HCT116 (cell line): ENCODE results near the gene NOBOX. TPM values are rescaled to one million over a fixed set of nuclear protein-coding genes. Genes with fewer than 3 reads are reported as not detected.

Source experiments
- ATAC-seq: fragments of 200-7000 bp; cut with Tn5 transposase; 2 replicates; pipeline ENCODE4 v1.9.1; 2020; ENCODE audit warnings: mild to moderate bottlenecking, moderate library complexity
- BruUV-seq: library from RNA; stranded (reverse); fragments of 400-500 nt; replicated peaks from 2 replicates; lab custom pipeline; 2021; lab: Mats Ljungman, UMichigan
- CTCF ChIA-PET: fragments of 300-600 bp; sonication (Branson Sonifier 250); formaldehyde crosslinking; loops from one replicate; lab custom pipeline; 2021; ENCODE audit warnings: antibody characterized with exemption; lab: Charles Lee
- POLR2A ChIA-PET: fragments of 300-600, 350-600 bp; sonication (Branson Sonifier 250); formaldehyde crosslinking; loops from one replicate; lab custom pipeline; 2021; ENCODE audit warnings: antibody characterized with exemption; lab: Charles Lee
- RAD21 ChIA-PET, 2 experiments: fragments of 300-600 bp; sonication (Branson Sonifier 250); formaldehyde crosslinking; loops; one replicate each; lab custom pipeline; 2023; ENCODE audit warnings: low total read pairs in 2 of 2; ENCODE audit not compliant: uncharacterized antibody in 2 of 2, unreplicated experiment in 2 of 2, low non-redundant PET in 1 of 2; lab: Charles Lee
- DNase-seq: peaks from one replicate; pipeline ENCODE4 v3.0.0-alpha.2; 2010; ENCODE audit warnings: low read depth, low spot score
- H2AFZ ChIP-seq: fragments of 200-600 bp; shearing (Covaris generic), sonication (generic); 2 replicates; pipeline ENCODE4 v1.6.1; 2017; ENCODE audit warnings: low read depth, mixed run types, mixed read lengths, antibody characterized with exemption, low read length; ENCODE audit not compliant: poor library complexity, severe bottlenecking
- H3K27ac ChIP-seq: 2 replicates; pipeline ENCODE4 v1.5.1; 2012; ENCODE audit warnings: low read depth, low read length
- H3K27me3 ChIP-seq: fragments of 200-600 bp; sonication (generic); 2 replicates; pipeline ENCODE4 v1.6.1; 2016; ENCODE audit warnings: mixed run types, low read length, mixed read lengths; ENCODE audit not compliant: insufficient read depth
- H3K36me3 ChIP-seq, 2 experiments: fragments of 200-500 bp in 1 of 2; fragments of 200-600 bp in 1 of 2; sonication (Bioruptor generic) in 1 of 2; sonication (generic) in 1 of 2; 2 replicates each; pipeline versions ENCODE4 v1.5.1 to v1.6.1; 2014 to 2016; ENCODE audit warnings: low read length in 2 of 2, inconsistent platforms in 1 of 2, mixed read lengths in 1 of 2, mixed run types in 1 of 2; ENCODE audit not compliant: insufficient read depth in 2 of 2, control insufficient read depth in 1 of 2
- H3K4me1 ChIP-seq, 2 experiments: fragments of 200-600 bp in 1 of 2; sonication (generic) in 1 of 2; 2 replicates each; pipeline versions ENCODE4 v1.5.1 to v1.6.1; 2012 to 2017; ENCODE audit warnings: low read length in 2 of 2, inconsistent platforms in 1 of 2, mild to moderate bottlenecking in 1 of 2, mixed read lengths in 1 of 2, mixed run types in 1 of 2, moderate library complexity in 1 of 2; ENCODE audit not compliant: insufficient read depth in 2 of 2, control insufficient read depth in 1 of 2
- H3K4me2 ChIP-seq: fragments of 200-600 bp; sonication (generic); 2 replicates; pipeline ENCODE4 v1.6.1; 2017; ENCODE audit warnings: mixed run types, low read length, mixed read lengths
- H3K4me3 ChIP-seq, 2 experiments: fragments of 200-600 bp in 1 of 2; sonication (generic) in 1 of 2; replicated peaks in 1 of 2; 2 replicates each; pipeline ENCODE4 v1.5.1; 2011 to 2016; ENCODE audit warnings: low read length in 2 of 2, control low read depth in 1 of 2, low read depth in 1 of 2, mild to moderate bottlenecking in 1 of 2, mixed read lengths in 1 of 2, mixed run types in 1 of 2
- H3K79me2 ChIP-seq: fragments of 200-600 bp; sonication (generic); 2 replicates; pipeline ENCODE4 v1.6.1; 2017; ENCODE audit warnings: mild to moderate bottlenecking, mixed run types, low read length, moderate library complexity, mixed read lengths; ENCODE audit not compliant: insufficient read depth
- H3K9ac ChIP-seq: fragments of 200-600 bp; sonication (generic); 2 replicates; pipeline ENCODE4 v1.6.1; 2016; ENCODE audit warnings: low read length, mixed read lengths
- H3K9me2 ChIP-seq: fragments of 200-600 bp; sonication (generic), shearing (Covaris generic); 2 replicates; pipeline ENCODE4 v1.6.1; 2017; ENCODE audit warnings: mixed run types, mild to moderate bottlenecking, moderate library complexity; ENCODE audit not compliant: insufficient read depth
- H3K9me3 ChIP-seq, 2 experiments: fragments of 200-500 bp in 1 of 2; fragments of 200-600 bp in 1 of 2; sonication (Bioruptor generic) in 1 of 2; sonication (generic) in 1 of 2; 2 replicates each; pipeline ENCODE4 v1.6.1; 2014 to 2017; ENCODE audit warnings: low read length in 2 of 2, mixed read lengths in 2 of 2, inconsistent platforms in 1 of 2, low read depth in 1 of 2, mild to moderate bottlenecking in 1 of 2, mixed run types in 1 of 2, moderate library complexity in 1 of 2; ENCODE audit not compliant: control insufficient read depth in 1 of 2, insufficient read depth in 1 of 2
- H4K20me1 ChIP-seq: fragments of 200-600 bp; sonication (generic), shearing (Covaris generic); 2 replicates; pipeline ENCODE4 v1.6.1; 2017; ENCODE audit warnings: mixed run types, mild to moderate bottlenecking, moderate library complexity; ENCODE audit not compliant: insufficient read depth
- CBX3 ChIP-seq: IDR thresholded peaks from 2 replicates; pipeline ENCODE4 v1.6.1; 2012; ENCODE audit warnings: low read depth
- CEBPB ChIP-seq: IDR thresholded peaks from 2 replicates; pipeline ENCODE4 v1.6.1; 2012; ENCODE audit warnings: low read depth
- EGR1 ChIP-seq: IDR thresholded peaks from 2 replicates; pipeline ENCODE4 v1.6.1; 2012; ENCODE audit warnings: low read depth
- ELF1 ChIP-seq: IDR thresholded peaks from 2 replicates; pipeline ENCODE4 v1.6.1; 2012; ENCODE audit warnings: low read depth, borderline replicate concordance
- EZH2 ChIP-seq: fragments of 200-600 bp; sonication (generic); IDR thresholded peaks from 2 replicates; pipeline ENCODE4 v1.6.1; 2017; ENCODE audit warnings: antibody characterized with exemption, mixed run types
- EZH2phosphoT487 ChIP-seq: fragments of 200-600 bp; IDR thresholded peaks from 2 replicates; pipeline ENCODE4 v1.6.1; 2018; ENCODE audit warnings: antibody characterized with exemption, borderline replicate concordance
- FOSL1 ChIP-seq: IDR thresholded peaks from 2 replicates; pipeline ENCODE4 v1.6.1; 2012; ENCODE audit warnings: low read depth
- JUND ChIP-seq: IDR thresholded peaks from 2 replicates; pipeline ENCODE4 v1.6.1; 2012
- POLR2A ChIP-seq: IDR thresholded peaks from 2 replicates; pipeline ENCODE4 v1.7.0; 2011; ENCODE audit warnings: borderline replicate concordance; ENCODE audit not compliant: insufficient read depth, insufficient read length; ENCODE audit errors: extremely low read depth
- POLR2AphosphoS5 ChIP-seq: IDR thresholded peaks from 2 replicates; pipeline ENCODE4 v1.6.1; 2011; ENCODE audit warnings: mild to moderate bottlenecking, low read depth, low read length, moderate library complexity
- RAD21 ChIP-seq: IDR thresholded peaks from 2 replicates; pipeline ENCODE4 v1.6.1; 2012; ENCODE audit warnings: low read depth, mild to moderate bottlenecking
- SIN3A ChIP-seq: IDR thresholded peaks from 2 replicates; pipeline ENCODE4 v1.6.1; 2012; ENCODE audit warnings: low read depth
- SP1 ChIP-seq: IDR thresholded peaks from 2 replicates; pipeline ENCODE4 v1.6.1; 2012; ENCODE audit warnings: low read depth
- SRF ChIP-seq: IDR thresholded peaks from 2 replicates; pipeline ENCODE4 v1.6.1; 2012; ENCODE audit warnings: low read depth
- TCF7L2 ChIP-seq: IDR thresholded peaks from 2 replicates; pipeline ENCODE4 v1.7.0; 2011; ENCODE audit warnings: borderline replicate concordance, inconsistent platforms; ENCODE audit not compliant: insufficient read depth, insufficient read length; ENCODE audit errors: extremely low read depth
- YY1 ChIP-seq: IDR thresholded peaks from 2 replicates; pipeline ENCODE4 v1.6.1; 2011; ENCODE audit warnings: low read length, low read depth, moderate library complexity, mild to moderate bottlenecking; ENCODE audit not compliant: insufficient replicate concordance; ENCODE audit errors: extremely low read depth
- ZFX ChIP-seq: fragments of 450-650 bp; IDR thresholded peaks from 2 replicates; pipeline ENCODE4 v1.6.1; 2017
- ZNF274 ChIP-seq: fragments of 200-500 bp; sonication (Bioruptor generic); IDR thresholded peaks from 2 replicates; pipeline ENCODE4 v1.6.1; 2014; ENCODE audit warnings: mild to moderate bottlenecking, low read depth, low read length, inconsistent platforms
- intact Hi-C: fragments of 100-400 bp; cut with micrococcal nuclease; formaldehyde crosslinking; loops from 2 replicates; pipeline ENCODE4 v1.10.0; 2022
- total RNA-seq: library from RNA; stranded (reverse); gene quantifications from one replicate; pipeline ENCODE4 v1.2.1, GENCODE V29; 2021; ENCODE audit not compliant: unreplicated experiment
- TF ChIP-seq, protein P1 (sequence below): IDR thresholded peaks from 2 replicates; pipeline ENCODE4 v1.6.1; 2012; ENCODE audit warnings: low read depth
- TF ChIP-seq, protein P2 (sequence below): IDR thresholded peaks from 2 replicates; pipeline ENCODE4 v1.6.1; 2012
- TF ChIP-seq, protein P3 (sequence below): IDR thresholded peaks from 2 replicates; pipeline ENCODE4 v1.6.1; 2012
- TF ChIP-seq, protein P4 (sequence below), 3 experiments: fragments of 200-600 bp in 1 of 3; sonication (generic) in 1 of 3; IDR thresholded peaks in 2 of 3; conservative IDR thresholded peaks in 1 of 3; 2 replicates each; pipeline ENCODE4 v1.5.1; 2012 to 2017; ENCODE audit warnings: low read depth in 2 of 3, low read length in 2 of 3, antibody characterized with exemption in 1 of 3, borderline replicate concordance in 1 of 3, control low read depth in 1 of 3, mild to moderate bottlenecking in 1 of 3, mixed read lengths in 1 of 3, mixed run types in 1 of 3, moderate library complexity in 1 of 3; ENCODE audit not compliant: insufficient read depth in 1 of 3

The NOBOX gene
- total RNA-seq, 1 experiment from 2014 or later: not detected

DNA sequence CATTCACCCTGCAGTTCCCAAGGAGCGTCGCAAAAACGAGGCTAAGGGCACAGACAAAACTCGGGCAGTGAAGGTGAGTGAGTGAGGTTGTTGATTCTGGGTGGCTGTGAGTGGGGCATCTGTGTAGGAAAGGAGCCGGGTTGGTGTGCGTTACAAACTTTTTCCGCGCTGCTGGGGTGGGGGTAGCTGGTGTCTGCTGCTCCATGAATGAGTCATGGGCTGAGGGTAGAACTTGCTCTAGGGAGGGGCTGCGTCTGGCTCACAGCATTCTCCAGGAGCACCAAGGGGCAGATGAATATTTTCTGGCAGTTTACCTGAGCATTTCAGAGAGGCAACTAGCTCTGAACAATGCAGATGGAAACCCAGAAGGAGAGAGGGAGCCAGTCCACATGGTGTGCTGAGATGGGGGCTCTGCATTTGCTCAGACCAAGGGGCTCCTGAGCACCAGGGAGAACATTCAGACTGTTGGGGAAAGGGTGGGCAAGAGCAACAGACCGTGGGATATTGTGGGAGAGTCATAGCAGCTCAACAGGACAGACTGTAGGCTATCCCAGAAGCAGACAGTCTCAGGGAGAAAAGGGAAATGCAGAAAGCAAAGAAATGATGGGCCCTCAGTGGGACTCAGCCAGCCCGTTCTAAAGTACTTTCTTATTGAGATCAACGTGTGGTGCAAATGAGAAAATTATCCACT is 18.8 kb downstream of the NOBOX start:
- intact Hi-C loops: no loop called here
- RAD21 ChIA-PET: no interaction called here
- Histone ChIP-seq H3K36me3 (0 out of 4 replicates have a peak, but pooled peaks cover 0 to 5% of the 10 kb centered on the region in 2 experiments), H3K4me3 (peak overlapping the region; percentile 19 to 50), H3K4me1 (peaks cover 21 to 34% of the 10 kb centered on the region in 2 experiments), H3K79me2 (no peaks in the 10 kb centered on the region), H3K9ac (peak overlapping the region; percentile 55), H2AFZ (peak overlapping the region; percentile 75), H3K9me3 (no peaks in the 10 kb centered on the region), H3K4me2 (peak overlapping the region; percentile 83), H3K27me3 (no peaks in the 10 kb centered on the region), H3K27ac (peak overlapping the region; percentile 78), H3K9me2 (no peaks in the 10 kb centered on the region), H4K20me1 (no peaks in the 10 kb centered on the region)
- CTCF ChIA-PET: interaction anchor here (1.0 kb wide), 1 partner anchor 9 kb away, joined by 3 read pairs; no protein-coding TSS in a partner anchor
- DNase-seq (peak; percentile 48), ATAC-seq (peak; percentile 82)
- no TSS peak for BruUV-seq
- POLR2A ChIA-PET: no interaction called here
- no peak for TF ChIP-seq POLR2AphosphoS5
- TF ChIP-seq, protein P1, sequence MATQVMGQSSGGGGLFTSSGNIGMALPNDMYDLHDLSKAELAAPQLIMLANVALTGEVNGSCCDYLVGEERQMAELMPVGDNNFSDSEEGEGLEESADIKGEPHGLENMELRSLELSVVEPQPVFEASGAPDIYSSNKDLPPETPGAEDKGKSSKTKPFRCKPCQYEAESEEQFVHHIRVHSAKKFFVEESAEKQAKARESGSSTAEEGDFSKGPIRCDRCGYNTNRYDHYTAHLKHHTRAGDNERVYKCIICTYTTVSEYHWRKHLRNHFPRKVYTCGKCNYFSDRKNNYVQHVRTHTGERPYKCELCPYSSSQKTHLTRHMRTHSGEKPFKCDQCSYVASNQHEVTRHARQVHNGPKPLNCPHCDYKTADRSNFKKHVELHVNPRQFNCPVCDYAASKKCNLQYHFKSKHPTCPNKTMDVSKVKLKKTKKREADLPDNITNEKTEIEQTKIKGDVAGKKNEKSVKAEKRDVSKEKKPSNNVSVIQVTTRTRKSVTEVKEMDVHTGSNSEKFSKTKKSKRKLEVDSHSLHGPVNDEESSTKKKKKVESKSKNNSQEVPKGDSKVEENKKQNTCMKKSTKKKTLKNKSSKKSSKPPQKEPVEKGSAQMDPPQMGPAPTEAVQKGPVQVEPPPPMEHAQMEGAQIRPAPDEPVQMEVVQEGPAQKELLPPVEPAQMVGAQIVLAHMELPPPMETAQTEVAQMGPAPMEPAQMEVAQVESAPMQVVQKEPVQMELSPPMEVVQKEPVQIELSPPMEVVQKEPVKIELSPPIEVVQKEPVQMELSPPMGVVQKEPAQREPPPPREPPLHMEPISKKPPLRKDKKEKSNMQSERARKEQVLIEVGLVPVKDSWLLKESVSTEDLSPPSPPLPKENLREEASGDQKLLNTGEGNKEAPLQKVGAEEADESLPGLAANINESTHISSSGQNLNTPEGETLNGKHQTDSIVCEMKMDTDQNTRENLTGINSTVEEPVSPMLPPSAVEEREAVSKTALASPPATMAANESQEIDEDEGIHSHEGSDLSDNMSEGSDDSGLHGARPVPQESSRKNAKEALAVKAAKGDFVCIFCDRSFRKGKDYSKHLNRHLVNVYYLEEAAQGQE: no peak
- no peak for TF ChIP-seq RAD21
- peak; percentile 82 for TF ChIP-seq FOSL1
- TF ChIP-seq SIN3A: no peak
- TF ChIP-seq ZFX: no peak
- TF ChIP-seq ELF1: no peak
- TF ChIP-seq, protein P2, sequence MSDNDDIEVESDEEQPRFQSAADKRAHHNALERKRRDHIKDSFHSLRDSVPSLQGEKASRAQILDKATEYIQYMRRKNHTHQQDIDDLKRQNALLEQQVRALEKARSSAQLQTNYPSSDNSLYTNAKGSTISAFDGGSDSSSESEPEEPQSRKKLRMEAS: no peak; the same call in 1 of the 2 replicates
- no peak for TF ChIP-seq SRF
- no peak; the same call in 1 of the 2 replicates for TF ChIP-seq CEBPB
- TF ChIP-seq EZH2: no peak
- 0 out of 2 replicates have a peak, but pooled peaks have one; percentile 27 for TF ChIP-seq EGR1
- peak; percentile 76 for TF ChIP-seq JUND
- TF ChIP-seq POLR2A: no peak
- no peak for TF ChIP-seq TCF7L2
- no peak for TF ChIP-seq EZH2phosphoT487
- TF ChIP-seq, protein P3, sequence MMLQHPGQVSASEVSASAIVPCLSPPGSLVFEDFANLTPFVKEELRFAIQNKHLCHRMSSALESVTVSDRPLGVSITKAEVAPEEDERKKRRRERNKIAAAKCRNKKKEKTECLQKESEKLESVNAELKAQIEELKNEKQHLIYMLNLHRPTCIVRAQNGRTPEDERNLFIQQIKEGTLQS: no peak
- TF ChIP-seq YY1: no peak
- TF ChIP-seq, protein P4, sequence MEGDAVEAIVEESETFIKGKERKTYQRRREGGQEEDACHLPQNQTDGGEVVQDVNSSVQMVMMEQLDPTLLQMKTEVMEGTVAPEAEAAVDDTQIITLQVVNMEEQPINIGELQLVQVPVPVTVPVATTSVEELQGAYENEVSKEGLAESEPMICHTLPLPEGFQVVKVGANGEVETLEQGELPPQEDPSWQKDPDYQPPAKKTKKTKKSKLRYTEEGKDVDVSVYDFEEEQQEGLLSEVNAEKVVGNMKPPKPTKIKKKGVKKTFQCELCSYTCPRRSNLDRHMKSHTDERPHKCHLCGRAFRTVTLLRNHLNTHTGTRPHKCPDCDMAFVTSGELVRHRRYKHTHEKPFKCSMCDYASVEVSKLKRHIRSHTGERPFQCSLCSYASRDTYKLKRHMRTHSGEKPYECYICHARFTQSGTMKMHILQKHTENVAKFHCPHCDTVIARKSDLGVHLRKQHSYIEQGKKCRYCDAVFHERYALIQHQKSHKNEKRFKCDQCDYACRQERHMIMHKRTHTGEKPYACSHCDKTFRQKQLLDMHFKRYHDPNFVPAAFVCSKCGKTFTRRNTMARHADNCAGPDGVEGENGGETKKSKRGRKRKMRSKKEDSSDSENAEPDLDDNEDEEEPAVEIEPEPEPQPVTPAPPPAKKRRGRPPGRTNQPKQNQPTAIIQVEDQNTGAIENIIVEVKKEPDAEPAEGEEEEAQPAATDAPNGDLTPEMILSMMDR (IDR thresholded peaks at IDR 0.05 in 2 of 3, conservative IDR thresholded peaks at IDR 0.05 in 1 of 3; ENCODE audit: borderline replicate concordance in 1 of 3, insufficient read depth in 1 of 3, low read depth in 2 of 3, low read length in 2 of 3): no peak
- TF ChIP-seq CBX3: no peak
- TF ChIP-seq SP1: peak; percentile 12; the same call in 1 of the 2 replicates
- no peak for TF ChIP-seq ZNF274
